Neuron (in vitro differentiated cells): ENCODE measurements around the gene HDGFL1.

Experiments used
- H2AFZ ChIP-seq: one replicate; pipeline ENCODE4 v1.6.1; 2013; ENCODE audit warnings: low read depth, mild to moderate bottlenecking, inconsistent platforms, low read length, moderate library complexity
- H3K27me3 ChIP-seq: one replicate; pipeline ENCODE4 v1.6.1; 2013; ENCODE audit warnings: low read length; ENCODE audit not compliant: insufficient read depth
- H3K36me3 ChIP-seq: one replicate; pipeline ENCODE4 v1.6.1; 2013; ENCODE audit warnings: low read length; ENCODE audit not compliant: insufficient read depth
- H3K4me1 ChIP-seq: one replicate; pipeline ENCODE4 v1.6.1; 2013; ENCODE audit warnings: low read length; ENCODE audit not compliant: insufficient read depth
- H3K4me3 ChIP-seq: 2 replicates; pipeline ENCODE4 v1.5.1; 2013; ENCODE audit warnings: mild to moderate bottlenecking, low read length, moderate library complexity
- H3K9me3 ChIP-seq: one replicate; pipeline ENCODE4 v1.6.1; 2013; ENCODE audit warnings: low read length

Gene HDGFL1

GRCh38 chr6:22569281-22570184, at the start of gene HDGFL1:
HDGFL1 (plus strand) TSS chr6:22569566; CDS start chr6:22569576, 10 bp downstream.
- H3K4me1 ChIP-seq = peaks cover 7% of the 10 kb centered on the region
- H2AFZ ChIP-seq = no peak within 1 kb of the TSS
- no peaks in the 10 kb centered on the region for H3K9me3 ChIP-seq
- H3K36me3 ChIP-seq = no peaks in the 10 kb centered on the region
- H3K4me3 ChIP-seq = no peak within 1 kb of the TSS
- H3K27me3 ChIP-seq = no peaks in the 10 kb centered on the region

- no peaks in the 10 kb centered on the region for H3K36me3 ChIP-seq
- H3K9me3 ChIP-seq = no peaks in the 10 kb centered on the region
- H3K27me3 ChIP-seq = no peaks in the 10 kb centered on the region
- no peaks in the 10 kb centered on the region for H3K4me1 ChIP-seq
- no peak overlapping the region for H2AFZ ChIP-seq
- no peak overlapping the region for H3K4me3 ChIP-seq
Measured at GRCh38 chr6:22521035-22521434, 48.3 kb upstream of the HDGFL1 start.

GRCh38 chr6:22526736-22527135, 42.6 kb upstream of the HDGFL1 start:
- no peaks in the 10 kb centered on the region for H3K4me1 ChIP-seq
- H3K36me3 ChIP-seq = no peaks in the 10 kb centered on the region
- no peaks in the 10 kb centered on the region for H3K27me3 ChIP-seq
- H3K4me3 ChIP-seq = no peak overlapping the region
- no peak overlapping the region for H2AFZ ChIP-seq
- H3K9me3 ChIP-seq = no peaks in the 10 kb centered on the region

- no peaks in the 10 kb centered on the region for H3K4me1 ChIP-seq
- no peak overlapping the region for H3K4me3 ChIP-seq
- no peaks in the 10 kb centered on the region for H3K9me3 ChIP-seq
- no peaks in the 10 kb centered on the region for H3K36me3 ChIP-seq
- no peaks in the 10 kb centered on the region for H3K27me3 ChIP-seq
- H2AFZ ChIP-seq = no peak overlapping the region
Measured at GRCh38 chr6:22529866-22530265, 39.5 kb upstream of the HDGFL1 start.

GRCh38 chr6:22530506-22530905, 38.9 kb upstream of the HDGFL1 start:
- Histone ChIP-seq H3K9me3 (no peaks in the 10 kb centered on the region), H3K4me1 (no peaks in the 10 kb centered on the region), H2AFZ (no peak overlapping the region), H3K4me3 (no peak overlapping the region), H3K27me3 (no peaks in the 10 kb centered on the region), H3K36me3 (no peaks in the 10 kb centered on the region)

GRCh38 chr6:22536122-22536521, 33.2 kb upstream of the HDGFL1 start:
- Histone ChIP-seq H2AFZ (no peak overlapping the region), H3K27me3 (no peaks in the 10 kb centered on the region), H3K4me1 (no peaks in the 10 kb centered on the region), H3K9me3 (no peaks in the 10 kb centered on the region), H3K36me3 (no peaks in the 10 kb centered on the region), H3K4me3 (no peak overlapping the region)

- H3K36me3 ChIP-seq = no peaks in the 10 kb centered on the region
- peaks cover 2% of the 10 kb centered on the region for H3K9me3 ChIP-seq
- H3K4me1 ChIP-seq = no peaks in the 10 kb centered on the region
- H3K4me3 ChIP-seq = no peak overlapping the region
- no peaks in the 10 kb centered on the region for H3K27me3 ChIP-seq
- H2AFZ ChIP-seq = no peak overlapping the region
Measured at GRCh38 chr6:22544476-22544875, 24.9 kb upstream of the HDGFL1 start.

- H3K4me1 ChIP-seq = no peaks in the 10 kb centered on the region
- H2AFZ ChIP-seq = no peak overlapping the region
- peaks cover 2% of the 10 kb centered on the region for H3K9me3 ChIP-seq
- no peaks in the 10 kb centered on the region for H3K36me3 ChIP-seq
- H3K27me3 ChIP-seq = no peaks in the 10 kb centered on the region
- H3K4me3 ChIP-seq = no peak overlapping the region
Measured at GRCh38 chr6:22545051-22545450, 24.3 kb upstream of the HDGFL1 start.

- Histone ChIP-seq H3K36me3 (no peaks in the 10 kb centered on the region), H3K27me3 (no peaks in the 10 kb centered on the region), H3K4me1 (no peaks in the 10 kb centered on the region), H3K4me3 (no peak overlapping the region), H2AFZ (no peak overlapping the region), H3K9me3 (peaks cover 2% of the 10 kb centered on the region)
Measured at GRCh38 chr6:22546236-22546635, 23.1 kb upstream of the HDGFL1 start.

- H3K36me3 ChIP-seq = no peaks in the 10 kb centered on the region
- H3K4me1 ChIP-seq = no peaks in the 10 kb centered on the region
- no peaks in the 10 kb centered on the region for H3K27me3 ChIP-seq
- H3K9me3 ChIP-seq = no peaks in the 10 kb centered on the region
- H3K4me3 ChIP-seq = no peak overlapping the region
- no peak overlapping the region for H2AFZ ChIP-seq
Measured at GRCh38 chr6:22550971-22551670, 18.2 kb upstream of the HDGFL1 start.

GRCh38 chr6:22556266-22556665, 13.1 kb upstream of the HDGFL1 start:
- Histone ChIP-seq H3K9me3 (no peaks in the 10 kb centered on the region), H3K4me3 (no peak overlapping the region), H2AFZ (no peak overlapping the region), H3K36me3 (no peaks in the 10 kb centered on the region), H3K27me3 (no peaks in the 10 kb centered on the region), H3K4me1 (no peaks in the 10 kb centered on the region)

- H3K9me3 ChIP-seq = no peaks in the 10 kb centered on the region
- no peaks in the 10 kb centered on the region for H3K27me3 ChIP-seq
- no peaks in the 10 kb centered on the region for H3K36me3 ChIP-seq
- no peak overlapping the region for H2AFZ ChIP-seq
- no peaks in the 10 kb centered on the region for H3K4me1 ChIP-seq
- H3K4me3 ChIP-seq = no peak overlapping the region
Measured at GRCh38 chr6:22557007-22557406, 12.4 kb upstream of the HDGFL1 start.

- Histone ChIP-seq H3K36me3 (no peaks in the 10 kb centered on the region), H3K4me1 (no peaks in the 10 kb centered on the region), H3K9me3 (no peaks in the 10 kb centered on the region), H3K4me3 (no peak overlapping the region), H2AFZ (no peak overlapping the region), H3K27me3 (no peaks in the 10 kb centered on the region)
Measured at GRCh38 chr6:22558288-22558882, 11.0 kb upstream of the HDGFL1 start.
